Chondrocyte (in vitro differentiated cells): ENCODE data around the gene TAF7. TPM values are rescaled to one million over a fixed set of nuclear protein-coding genes. Genes with fewer than 3 reads are reported as not detected.
"Not testable (repeated sequence)": the region's sequence is repeated elsewhere in the genome, so short reads cannot be mapped to it uniquely, and the experiment has no call there.

ENCODE experiments used
- DNase-seq: peaks from one replicate; pipeline ENCODE4 v3.0.0; 2021; ENCODE audit warnings: mixed read lengths, low spot score
- H3K27ac Mint-ChIP-seq: one replicate; pipeline ENCODE4 v1.8.0; 2021; ENCODE audit warnings: mild to moderate bottlenecking, moderate library complexity, mixed read lengths; ENCODE audit not compliant: unreplicated experiment
- H3K27me3 Mint-ChIP-seq: 2 replicates; pipeline ENCODE4 v1.8.0; 2021; ENCODE audit warnings: low read depth, mixed read lengths
- H3K36me3 Mint-ChIP-seq: 2 replicates; pipeline ENCODE4 v1.8.0; 2021; ENCODE audit warnings: low read depth, mixed read lengths
- H3K4me1 Mint-ChIP-seq: 2 replicates; pipeline ENCODE4 v1.8.0; 2021; ENCODE audit warnings: low read depth, mild to moderate bottlenecking, mixed read lengths
- H3K4me3 Mint-ChIP-seq: one replicate; pipeline ENCODE4 v1.8.0; 2021; ENCODE audit warnings: mild to moderate bottlenecking, moderate library complexity, mixed read lengths; ENCODE audit not compliant: unreplicated experiment
- H3K9me3 Mint-ChIP-seq: 2 replicates; pipeline ENCODE4 v1.8.0; 2021; ENCODE audit warnings: low read depth, mixed read lengths
- CTCF ChIP-seq: fragments of 200-600 bp; sonication (generic); IDR thresholded peaks from 2 replicates; pipeline ENCODE4 v1.5.0; 2021; ENCODE audit warnings: antibody characterized with exemption, mild to moderate bottlenecking, moderate library complexity
- total RNA-seq: library from RNA; stranded (reverse); gene quantifications from 3 replicates; pipeline ENCODE4 v1.2.1, GENCODE V29; 2021

Gene TAF7
- total RNA-seq, 1 donor from 2014 or later: 66.4 TPM

GRCh38 chr5:141354900-141355469, 34.4 kb upstream of the TAF7 start, which contains the start of gene PCDHGA4:
Gene PCDHGA4 (plus strand): TSS chr5:141355021. CDS start chr5:141355108, 87 bp downstream.
- peaks cover 54% of the 10 kb centered on the region for H3K9me3 Mint-ChIP-seq
- peaks cover 12% of the 10 kb centered on the region for H3K36me3 Mint-ChIP-seq
- H3K4me3 Mint-ChIP-seq: no peak within 1 kb of the TSS
- no peaks in the 10 kb centered on the region for H3K4me1 Mint-ChIP-seq
- no peak for DNase-seq
- H3K27ac Mint-ChIP-seq: no peak within 1 kb of the TSS
- H3K27me3 Mint-ChIP-seq: no peaks in the 10 kb centered on the region
- peak; percentile 49 for TF ChIP-seq CTCF

- TF ChIP-seq CTCF: no peak
- no peak for DNase-seq
- Mint-ChIP-seq H3K27me3 (no peaks in the 10 kb centered on the region), H3K9me3 (peaks cover 45% of the 10 kb centered on the region), H3K4me1 (no peaks in the 10 kb centered on the region), H3K27ac (no peak overlapping the region), H3K36me3 (peaks cover 9% of the 10 kb centered on the region), H3K4me3 (no peak overlapping the region)
Observed at GRCh38 chr5:141351591-141351990, 31.0 kb upstream of the TAF7 start.

- no peak for DNase-seq
- Mint-ChIP-seq H3K36me3 (peaks cover 6% of the 10 kb centered on the region), H3K27ac (no peak within 1 kb of the TSS), H3K4me3 (peak within 1 kb of the TSS; percentile 62), H3K9me3 (peaks cover 39% of the 10 kb centered on the region), H3K27me3 (no peaks in the 10 kb centered on the region), H3K4me1 (no peaks in the 10 kb centered on the region)
- peak; percentile 62 for TF ChIP-seq CTCF
Observed at GRCh38 chr5:141349917-141350619, 29.5 kb upstream of the TAF7 start, which contains the start of gene PCDHGB1. Gene PCDHGB1 (plus strand): TSS chr5:141350099. CDS start chr5:141350261, 162 bp downstream.

- H3K27me3 Mint-ChIP-seq, H3K36me3 Mint-ChIP-seq, H3K4me3 Mint-ChIP-seq, H3K4me1 Mint-ChIP-seq, DNase-seq, H3K27ac Mint-ChIP-seq: not testable (repeated sequence)
- H3K9me3 Mint-ChIP-seq: peaks cover 44% of the 10 kb centered on the region
Observed at GRCh38 chr5:141346017-141346416, 25.4 kb upstream of the TAF7 start.

- Mint-ChIP-seq H3K27ac (no peak overlapping the region), H3K4me3 (no peak overlapping the region), H3K9me3 (peaks cover 43% of the 10 kb centered on the region), H3K36me3 (peaks cover 4% of the 10 kb centered on the region), H3K4me1 (no peaks in the 10 kb centered on the region), H3K27me3 (no peaks in the 10 kb centered on the region)
- DNase-seq: no peak
- no peak for TF ChIP-seq CTCF
Observed at GRCh38 chr5:141345327-141345726, 24.7 kb upstream of the TAF7 start.
